Motor neuron (in vitro differentiated cells): ENCODE results near the gene ULK1. TPM values are rescaled to one million over a fixed set of nuclear protein-coding genes. Genes with fewer than 3 reads are reported as not detected.
"Not testable (repeated sequence)": the region's sequence is repeated elsewhere in the genome, so short reads cannot be mapped to it uniquely, and the experiment has no call there.

ENCODE experiments used
- ATAC-seq, 8 experiments: fragments of 200-7000 bp; cut with Tn5 transposase; replicated peaks in 6 of 8; 2 replicates each; pipeline ENCODE4 v1.8.0; 2021; ENCODE audit warnings: mild to moderate bottlenecking in 8 of 8, moderate library complexity in 8 of 8
- H3K27ac ChIP-seq, 2 donors: fragments of 250-450 bp; sonication (Bioruptor Pico); 2 replicates each; pipeline ENCODE4 v1.9.0; 2021; ENCODE audit warnings: antibody characterized with exemption in 2 of 2, mild to moderate bottlenecking in 2 of 2, moderate library complexity in 1 of 2
- H3K4me1 ChIP-seq, 2 donors: fragments of 250-450 bp; sonication (Bioruptor Pico); replicated peaks in 1 of 2; 2 replicates each; pipeline ENCODE4 v1.6.1; 2021; ENCODE audit warnings: antibody characterized with exemption in 2 of 2, mild to moderate bottlenecking in 2 of 2, moderate library complexity in 1 of 2
- H3K4me3 ChIP-seq, 5 donors: fragments of 250-450 bp; sonication (Bioruptor Pico); 2 replicates each; pipeline ENCODE4 v1.9.0; 2021; ENCODE audit warnings: antibody characterized with exemption in 5 of 5, mild to moderate bottlenecking in 5 of 5, moderate library complexity in 4 of 5
- WGBS, 10 experiments: fragments of 450-650 bp; shearing (Covaris generic); methylation state at CpG; one replicate each; pipeline ENCODE4 v1.0.0; 2022; 5-methylcytosine and 5-hydroxymethylcytosine counted together
- in situ Hi-C, 9 experiments: fragments of 400-800 bp; cut with MboI; loops; one replicate each; pipeline ENCODE4 v1.15.0; 2021; ENCODE audit warnings: low sequenced_read_pairs in 9 of 9, low pct_unique_long_range_greater_than_20kb in 2 of 9; ENCODE audit not compliant: unreplicated experiment in 9 of 9
- total RNA-seq, 8 experiments: library from RNA; unstranded; fragments of 300-600 nt; gene quantifications; 2 replicates each; pipeline versions ENCODE4 v1.2.3 to v1.2.4, GENCODE V29; 2022

ULK1 gene
- total RNA-seq, 8 experiments from 2014 or later, result 9.8 to 37.9 (median 20.1) TPM

- in situ Hi-C loops, result no loop called here
- no peak overlapping the region for H3K27ac ChIP-seq
- ATAC-seq, result peak in 3 of 8 experiments; percentile 92 to 98 (median 96)
- WGBS, 10 experiments, result 52 to 100% (median 91%) methylated on average over 1 to 3 of the region's 4 CpGs; no CpG with 5 or more reads in 6 of the 10 experiments
- no peaks in the 10 kb centered on the region for H3K4me1 ChIP-seq
- H3K4me3 ChIP-seq, result no peak overlapping the region
Observed at GRCh38 chr12:131883521-131883900, 10.9 kb upstream of the ULK1 start.

GRCh38 chr12:131885076-131885475, 9.3 kb upstream of the ULK1 start:
- WGBS, 10 experiments, result 65 to 100% (median 86%) methylated on average over 1 to 7 of the region's 8 CpGs; no CpG with 5 or more reads in 2 of the 10 experiments
- in situ Hi-C loops, result not testable (repeated sequence)

GRCh38 chr12:131885543-131886057, 8.8 kb upstream of the ULK1 start:
- 51 to 94% (median 85%) methylated on average over 3 to 6 of the region's 7 CpGs; no CpG with 5 or more reads in 3 of the 10 experiments for WGBS, 10 experiments
- Histone ChIP-seq H3K4me1 (no peaks in the 10 kb centered on the region), H3K4me3 (no peak overlapping the region), H3K27ac (no peak overlapping the region)
- in situ Hi-C loops, result no loop called here
- ATAC-seq, result no peak

More at GRCh38 chr12:131885076-131885475, 9.3 kb upstream of the ULK1 start:
- not testable (repeated sequence) for H3K4me1 ChIP-seq, H3K4me3 ChIP-seq, ATAC-seq, H3K27ac ChIP-seq

- H3K4me3 ChIP-seq, H3K27ac ChIP-seq, H3K4me1 ChIP-seq, ATAC-seq, in situ Hi-C loops: not testable (repeated sequence)
- WGBS, 10 experiments, result 0 to 100% (median 78%) methylated on average over 1 to 7 of the region's 8 CpGs; no CpG with 5 or more reads in 2 of the 10 experiments
Observed at GRCh38 chr12:131891722-131892121, 2.7 kb upstream of the ULK1 start.

- in situ Hi-C loops, result no loop called here
- H3K4me1 ChIP-seq, result peaks cover 9 to 14% of the 10 kb centered on the region in 2 donors
- H3K4me3 ChIP-seq, result no peak overlapping the region
- H3K27ac ChIP-seq, result no peak overlapping the region
- no peak for ATAC-seq
- 61 to 87% (median 76%) methylated on average over 2 to 13 of the region's 26 CpGs; no CpG with 5 or more reads in 2 of the 10 experiments for WGBS, 10 experiments
Observed at GRCh38 chr12:131892711-131893604, 1.5 kb upstream of the ULK1 start.

- no peak overlapping the region for H3K27ac ChIP-seq
- in situ Hi-C loops, result no loop called here
- H3K4me1 ChIP-seq, result peaks cover 9 to 14% of the 10 kb centered on the region in 2 donors
- ATAC-seq, result no peak
- peak overlapping the region in 4 of 5 donors; percentile 59 to 95 (median 81) for H3K4me3 ChIP-seq
- WGBS, 10 experiments, result 53 to 92% (median 73%) methylated on average over 2 to 8 of the region's 19 CpGs
Observed at GRCh38 chr12:131893605-131894312, 663 bp upstream of the ULK1 start.

- Histone ChIP-seq H3K27ac (peak overlapping the region; percentile 89 to 90), H3K4me3 (peak overlapping the region; percentile 59 to 95 (median 85)), H3K4me1 (peaks cover 9 to 14% of the 10 kb centered on the region in 2 donors)
- in situ Hi-C loops, result no loop called here
- 0% methylated on average over 1 to 6 of the region's 54 CpGs; no CpG with 5 or more reads in 7 of the 10 experiments for WGBS, 10 experiments
- no peak for ATAC-seq
Observed at GRCh38 chr12:131894981-131895639, 688 bp downstream of the ULK1 start.

DNA sequence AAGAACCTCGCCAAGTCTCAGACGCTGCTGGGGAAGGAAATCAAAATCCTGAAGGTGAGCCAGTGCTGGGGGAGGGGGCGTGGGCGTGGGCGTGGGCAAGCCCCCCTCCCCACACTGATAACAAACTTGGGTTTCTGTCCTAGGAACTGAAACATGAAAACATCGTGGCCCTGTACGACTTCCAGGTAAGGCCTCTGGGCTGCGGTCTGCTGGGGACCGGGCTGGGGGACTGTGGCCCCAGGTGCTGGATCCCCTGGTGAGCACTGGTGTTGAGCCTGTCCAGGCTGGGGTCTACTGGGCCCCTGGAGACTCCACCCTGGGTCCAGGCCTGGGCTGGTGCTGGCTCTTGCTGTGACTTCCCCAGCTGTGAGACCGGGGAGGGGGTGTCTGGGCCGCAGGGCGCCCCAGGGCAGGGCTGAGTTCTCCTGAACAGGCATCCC, 1.2 kb downstream of the ULK1 start:
- in situ Hi-C loops, result no loop called here
- Histone ChIP-seq H3K4me3 (peak overlapping the region; percentile 59 to 95 (median 85)), H3K4me1 (peaks cover 9 to 14% of the 10 kb centered on the region in 2 donors), H3K27ac (peak overlapping the region in 1 of 2 donors; percentile 90)
- WGBS, 10 experiments, result 0 to 5% (median 0%) methylated on average over 1 to 4 of the region's 12 CpGs; no CpG with 5 or more reads in 6 of the 10 experiments
- ATAC-seq, result no peak

DNA sequence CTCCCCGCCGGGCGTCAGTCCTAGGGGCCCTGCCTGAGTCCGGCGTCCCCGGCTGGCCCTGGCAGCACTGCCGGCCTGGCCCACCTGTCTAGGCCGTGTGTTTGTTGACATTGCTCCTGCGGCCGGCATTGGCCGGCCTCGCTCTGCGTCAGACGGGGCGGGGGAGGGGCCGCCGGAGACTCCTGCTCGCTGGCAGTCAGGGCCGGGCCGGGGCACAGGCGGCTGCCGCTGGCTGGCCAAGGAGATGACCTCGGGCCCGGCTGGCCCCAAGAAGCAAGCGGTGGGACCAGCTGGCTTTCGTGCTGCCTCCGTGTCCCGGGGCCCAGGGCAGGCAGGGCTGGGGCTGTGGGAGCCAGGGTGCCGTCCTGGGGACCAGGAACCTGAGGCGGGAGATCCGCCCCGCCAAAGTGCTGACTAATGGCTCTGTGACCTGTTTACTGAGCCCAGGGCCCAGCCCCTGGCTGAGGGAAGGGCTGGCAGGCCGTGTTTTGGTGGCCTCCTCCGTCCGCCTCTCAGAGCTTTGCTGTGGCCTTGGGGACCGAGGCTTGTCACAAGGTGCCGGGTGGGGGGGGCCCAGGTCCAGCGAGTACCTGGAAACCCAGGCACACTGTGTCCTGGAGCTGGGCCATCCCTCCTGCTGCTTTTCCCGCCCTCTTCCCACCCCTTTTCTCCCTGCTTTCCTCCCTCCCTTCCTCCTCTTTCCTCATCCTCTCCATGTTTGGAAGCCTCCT, 1.8 kb downstream of the ULK1 start:
- in situ Hi-C loops, result no loop called here
- 0% methylated on average over 2 of the region's 39 CpGs; no CpG with 5 or more reads in 9 of the 10 experiments for WGBS, 10 experiments
- Histone ChIP-seq H3K4me1 (peaks cover 9 to 14% of the 10 kb centered on the region in 2 donors), H3K4me3 (peak overlapping the region; percentile 59 to 95 (median 85)), H3K27ac (peak overlapping the region in 1 of 2 donors; percentile 90)
- ATAC-seq, result peak; percentile 67 to 87 (median 82)

DNA sequence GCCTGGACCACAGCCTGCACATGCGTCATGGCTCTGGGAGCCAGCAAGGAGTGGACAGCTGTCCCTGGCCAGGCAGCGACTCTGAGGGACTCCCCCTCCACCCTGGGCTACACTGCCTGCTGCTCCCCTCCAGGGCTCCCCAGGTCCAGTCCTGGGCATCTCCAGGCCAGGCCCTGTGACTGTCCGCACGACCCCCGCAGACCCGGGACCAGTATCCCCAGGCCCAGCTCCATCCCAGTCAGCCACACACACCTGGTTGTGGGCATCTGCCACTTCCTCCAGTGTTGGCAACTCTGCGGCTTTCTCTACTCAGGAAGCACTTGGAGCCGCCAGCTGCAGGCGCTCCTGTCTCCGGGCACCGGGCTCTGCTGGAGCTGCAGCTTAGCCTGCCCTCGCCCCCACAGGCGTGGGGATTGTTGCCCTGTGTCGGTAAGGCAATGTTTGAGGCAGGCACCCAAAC, 2.4 kb downstream of the ULK1 start:
- ATAC-seq, result peak in 1 of 8 experiments; percentile 38
- Histone ChIP-seq H3K4me1 (peaks cover 9 to 14% of the 10 kb centered on the region in 2 donors), H3K27ac (peak overlapping the region in 1 of 2 donors; percentile 73), H3K4me3 (peak overlapping the region in 3 of 5 donors; percentile 59 to 86 (median 77))
- 94 to 95% methylated on average over 3 to 7 of the region's 14 CpGs; no CpG with 5 or more reads in 8 of the 10 experiments for WGBS, 10 experiments
- in situ Hi-C loops, result no loop called here

- Histone ChIP-seq H3K4me1 (peaks cover 9 to 14% of the 10 kb centered on the region in 2 donors), H3K4me3 (no peak overlapping the region), H3K27ac (no peak overlapping the region)
- in situ Hi-C loops, result no loop called here
- ATAC-seq, result no peak
- WGBS, 10 experiments, result 0 to 100% (median 89%) methylated on average over 1 to 6 of the region's 18 CpGs; no CpG with 5 or more reads in 4 of the 10 experiments
Observed at GRCh38 chr12:131897276-131897675, 2.9 kb downstream of the ULK1 start.

DNA sequence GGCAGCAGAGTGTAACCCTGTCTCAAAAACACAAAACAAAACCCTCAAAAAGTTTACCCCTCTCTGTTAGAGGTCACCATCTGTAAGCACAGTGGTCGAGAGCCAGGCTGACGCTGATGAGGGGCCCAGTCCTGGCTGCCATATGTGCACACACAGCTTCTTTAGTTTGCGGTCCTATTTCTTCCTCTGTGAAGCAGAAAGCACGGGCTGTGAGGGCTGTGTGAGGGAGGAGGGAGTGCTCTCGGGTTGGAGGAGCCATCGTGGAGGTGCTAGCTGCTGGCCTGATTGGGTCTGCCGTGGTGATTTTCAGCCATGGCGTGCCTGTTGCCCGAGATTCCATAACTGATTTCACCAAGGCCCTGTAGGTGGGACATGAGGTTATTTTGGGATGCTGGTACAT, 3.5 kb downstream of the ULK1 start:
- Histone ChIP-seq H3K4me3 (no peak overlapping the region), H3K4me1 (peaks cover 9 to 14% of the 10 kb centered on the region in 2 donors), H3K27ac (no peak overlapping the region)
- in situ Hi-C loops, result no loop called here
- no peak for ATAC-seq
- WGBS, 10 experiments, result 20 to 95% (median 75%) methylated on average over 1 to 7 of the region's 9 CpGs; no CpG with 5 or more reads in 3 of the 10 experiments
